ENCODE measurements around the gene CALN1. TPM values are rescaled to one million over a fixed set of nuclear protein-coding genes. Genes with fewer than 3 reads are reported as not detected.

Gene CALN1
- total RNA-seq, 1 donor from 2014 or later: not detected

GRCh38 chr7:71883415-71883814, 528.7 kb downstream of the CALN1 start:
- ATAC-seq: no peak
- Histone ChIP-seq H3K27me3 (no peaks in the 10 kb centered on the region), H3K4me1 (no peaks in the 10 kb centered on the region), H3K27ac (no peak overlapping the region), H3K4me3 (no peak overlapping the region), H3K36me3 (no peaks in the 10 kb centered on the region), H3K9me3 (no peaks in the 10 kb centered on the region)
- intact Hi-C loops (cut with DNase I): no loop called here
- TF ChIP-seq CTCF (IDR thresholded peaks at IDR 0.05): no peak
- DNase-seq: no peak

GRCh38 chr7:71871446-71871845, 540.7 kb downstream of the CALN1 start:
- Histone ChIP-seq H3K4me3 (no peak overlapping the region), H3K4me1 (no peaks in the 10 kb centered on the region), H3K27me3 (no peaks in the 10 kb centered on the region), H3K27ac (no peak overlapping the region), H3K36me3 (no peaks in the 10 kb centered on the region), H3K9me3 (no peaks in the 10 kb centered on the region)
- TF ChIP-seq CTCF (IDR thresholded peaks at IDR 0.05): no peak
- no peak for DNase-seq
- intact Hi-C loops (cut with DNase I): no loop called here
- no peak for ATAC-seq

GRCh38 chr7:71870812-71871211, 541.3 kb downstream of the CALN1 start:
- TF ChIP-seq CTCF (IDR thresholded peaks at IDR 0.05): no peak
- Histone ChIP-seq H3K9me3 (no peaks in the 10 kb centered on the region), H3K36me3 (no peaks in the 10 kb centered on the region), H3K27me3 (no peaks in the 10 kb centered on the region), H3K4me3 (no peak overlapping the region), H3K4me1 (no peaks in the 10 kb centered on the region), H3K27ac (no peak overlapping the region)
- intact Hi-C loops (cut with DNase I): no loop called here
- DNase-seq (no peak), ATAC-seq (no peak)

- Histone ChIP-seq H3K9me3 (no peaks in the 10 kb centered on the region), H3K27ac (no peak overlapping the region), H3K4me3 (no peak overlapping the region), H3K36me3 (no peaks in the 10 kb centered on the region), H3K27me3 (no peaks in the 10 kb centered on the region), H3K4me1 (no peaks in the 10 kb centered on the region)
- ATAC-seq (peak; percentile 57), DNase-seq (no peak)
- intact Hi-C loops (cut with DNase I): no loop called here
- TF ChIP-seq CTCF (IDR thresholded peaks at IDR 0.05): no peak
Measured at GRCh38 chr7:71868797-71869196, 543.3 kb downstream of the CALN1 start.

- no peaks in the 10 kb centered on the region for H3K4me1 ChIP-seq
- H3K9me3 ChIP-seq: no peaks in the 10 kb centered on the region
- H3K4me3 ChIP-seq: no peak overlapping the region
- no peak overlapping the region for H3K27ac ChIP-seq
- no peak for DNase-seq
- no peak for TF ChIP-seq CTCF (IDR thresholded peaks at IDR 0.05)
- no peaks in the 10 kb centered on the region for H3K27me3 ChIP-seq
- intact Hi-C loops (cut with DNase I): no loop called here
- no peaks in the 10 kb centered on the region for H3K36me3 ChIP-seq
- ATAC-seq: no peak
Measured at GRCh38 chr7:71867626-71868025, 544.5 kb downstream of the CALN1 start.

- Histone ChIP-seq H3K9me3 (no peaks in the 10 kb centered on the region), H3K4me1 (no peaks in the 10 kb centered on the region), H3K36me3 (no peaks in the 10 kb centered on the region), H3K27me3 (no peaks in the 10 kb centered on the region), H3K4me3 (no peak overlapping the region), H3K27ac (no peak overlapping the region)
- TF ChIP-seq CTCF (IDR thresholded peaks at IDR 0.05): no peak
- ATAC-seq (no peak), DNase-seq (no peak)
- intact Hi-C loops (cut with DNase I): no loop called here
Measured at GRCh38 chr7:71865172-71865571, 547.0 kb downstream of the CALN1 start.
